K562 (cell line): ENCODE results near the gene ONECUT1. TPM values are rescaled to one million over a fixed set of nuclear protein-coding genes. Genes with fewer than 3 reads are reported as not detected.

Source experiments
- ATAC-seq: fragments of 200-7000 bp; cut with Tn5 transposase; 3 replicates; pipeline ENCODE4 v1.9.1; 2020; ENCODE audit warnings: moderate library complexity
- BruUV-seq: library from RNA; stranded (reverse); fragments of 400-500 nt; replicated peaks from 2 replicates; lab custom pipeline; 2021; lab: Mats Ljungman, UMichigan
- CTCF ChIA-PET: fragments of 300-600 bp; formaldehyde crosslinking; extraction: SDS; loops from one replicate; lab custom pipeline; 2021; ENCODE audit warnings: low intra/inter-chr PET ratio; lab: Yijun Ruan, JAX
- POLR2A ChIA-PET: fragments of 300-600, 350-650 bp; sonication (Branson Sonifier 250); formaldehyde crosslinking; extraction: SDS; loops from one replicate; lab custom pipeline; 2021; ENCODE audit warnings: antibody characterized with exemption, inconsistent platforms; lab: Yijun Ruan, JAX
- DNase-seq, 4 experiments: peaks; one replicate each; pipeline versions ENCODE4 v3.0.0 to v3.0.0-alpha.2; 2011 to 2018; ENCODE audit warnings: low spot score in 3 of 4, mixed read lengths in 3 of 4; ENCODE audit errors: extremely low read depth in 1 of 4
- FAIRE-seq: peaks from 2 replicates; lab custom pipeline; 2011; peaks lifted over from hg19 to GRCh38; lab: Jason Lieb, UNC
- H2AFZ ChIP-seq: 2 replicates; pipeline ENCODE4 v1.6.0; 2011; ENCODE audit warnings: low read depth, low read length, control low read depth, inconsistent platforms
- H3K27ac ChIP-seq: fragments of 200-600 bp; 3 replicates; pipeline ENCODE4 v1.8.0; 2011; ENCODE audit warnings: low read depth, mild to moderate bottlenecking, control low read depth, inconsistent platforms, low read length, moderate library complexity, mixed read lengths; ENCODE audit errors: extremely low read depth
- H3K27me3 ChIP-seq, 2 experiments: fragments of 300-600 bp in 1 of 2; 2 replicates in 1 of 2; 3 replicates in 1 of 2; pipeline versions ENCODE4 v1.6.0 to v1.8.0; 2011; ENCODE audit warnings: inconsistent platforms in 2 of 2, low read length in 2 of 2, mild to moderate bottlenecking in 1 of 2, mixed read lengths in 1 of 2, moderate library complexity in 1 of 2; ENCODE audit not compliant: control insufficient read depth in 2 of 2, insufficient read depth in 2 of 2
- H3K36me3 ChIP-seq: fragments of 300-600 bp; 3 replicates; pipeline ENCODE4 v1.8.0; 2011; ENCODE audit warnings: mild to moderate bottlenecking, low read length, inconsistent platforms; ENCODE audit not compliant: control insufficient read depth, insufficient read depth
- H3K4me1 ChIP-seq, 2 experiments: fragments of 200-600 bp in 1 of 2; replicated peaks in 1 of 2; 2 replicates in 1 of 2; 3 replicates in 1 of 2; pipeline versions ENCODE4 v1.5.1 to v1.8.0; 2011; ENCODE audit warnings: inconsistent platforms in 2 of 2, low read length in 2 of 2, mild to moderate bottlenecking in 1 of 2, mixed read lengths in 1 of 2, moderate library complexity in 1 of 2; ENCODE audit not compliant: control insufficient read depth in 2 of 2, insufficient read depth in 2 of 2
- H3K4me2 ChIP-seq: 2 replicates; pipeline ENCODE4 v1.6.1; 2011; ENCODE audit warnings: low read length, control low read depth, inconsistent platforms, mixed read lengths; ENCODE audit not compliant: insufficient read depth
- H3K4me3 ChIP-seq: fragments of 200-600 bp; sonication (generic), shearing (Covaris generic); 2 replicates; pipeline ENCODE4 v1.5.1; 2016; ENCODE audit warnings: control low read depth, inconsistent platforms
- H3K79me2 ChIP-seq: fragments of 200-600 bp; 3 replicates; pipeline ENCODE4 v1.8.0; 2011; ENCODE audit warnings: low read length, inconsistent platforms; ENCODE audit not compliant: control insufficient read depth, insufficient read depth
- H3K9ac ChIP-seq, 2 experiments: 2 replicates each; pipeline versions ENCODE4 v1.6.0 to v1.6.1; 2011; ENCODE audit warnings: low read depth in 2 of 2, low read length in 2 of 2, control low read depth in 1 of 2, inconsistent platforms in 1 of 2, mild to moderate bottlenecking in 1 of 2, mixed read lengths in 1 of 2; ENCODE audit not compliant: insufficient read depth in 1 of 2
- H3K9me1 ChIP-seq: one replicate; pipeline ENCODE4 v1.6.0; 2011; ENCODE audit warnings: inconsistent platforms, mild to moderate bottlenecking, low read length, moderate library complexity; ENCODE audit not compliant: control insufficient read depth, insufficient read depth
- H3K9me3 ChIP-seq: replicated peaks from 2 replicates; pipeline ENCODE4 v1.5.1; 2011; ENCODE audit warnings: low read depth, low read length, inconsistent platforms; ENCODE audit not compliant: control insufficient read depth, insufficient read depth
- H4K20me1 ChIP-seq: replicated peaks from 2 replicates; pipeline ENCODE4 v1.6.1; 2011; ENCODE audit warnings: low read length, inconsistent platforms, mixed read lengths; ENCODE audit not compliant: control insufficient read depth, insufficient read depth
- CXXC5 ChIP-seq: fragments of 250-450 bp; sonication (Bioruptor Pico); IDR thresholded peaks from 2 replicates; pipeline ENCODE4 v1.8.0; 2022; ENCODE audit warnings: inconsistent platforms, mild to moderate bottlenecking, moderate library complexity
- GABPA ChIP-seq: fragments of 200-800 bp; sonication (Bioruptor generic); conservative IDR thresholded peaks from 2 replicates; pipeline ENCODE4 v1.6.1; 2016; ENCODE audit warnings: low read depth, missing genetic modification characterization, missing compliant biosample characterization
- HES1 ChIP-seq: fragments of 450-650 bp; IDR thresholded peaks from 2 replicates; pipeline ENCODE4 v1.6.1; 2016; ENCODE audit warnings: low read depth, mild to moderate bottlenecking, moderate library complexity
- KDM4B ChIP-seq, 2 experiments: fragments of 450-650 bp in 1 of 2; sonication (generic) in 1 of 2; IDR thresholded peaks; 2 replicates each; pipeline ENCODE4 v1.6.1; 2016 to 2017; ENCODE audit warnings: borderline replicate concordance in 2 of 2, antibody characterized with exemption in 1 of 2, low read depth in 1 of 2, mild to moderate bottlenecking in 1 of 2
- PYGO2 ChIP-seq: fragments of 450-650 bp; IDR thresholded peaks from 2 replicates; pipeline ENCODE4 v1.6.1; 2016; ENCODE audit warnings: mild to moderate bottlenecking, missing genetic modification characterization, moderate library complexity, missing compliant biosample characterization
- RBM34 ChIP-seq: fragments of 200-400 bp; formaldehyde crosslinking; IDR thresholded peaks from 2 replicates; pipeline ENCODE4 v1.6.1; 2018; ENCODE audit warnings: low read length, borderline replicate concordance; ENCODE audit not compliant: insufficient read depth
- TFE3 ChIP-seq: fragments of 450-650 bp; formaldehyde crosslinking; IDR thresholded peaks from 2 replicates; pipeline ENCODE4 v1.4.0; 2020; ENCODE audit warnings: mild to moderate bottlenecking, mixed read lengths
- ZFP30 ChIP-seq: fragments of 250-450 bp; sonication (Bioruptor Pico); IDR thresholded peaks from 2 replicates; pipeline ENCODE4 v1.8.0; 2022; ENCODE audit warnings: moderate library complexity, mild to moderate bottlenecking, inconsistent platforms, borderline replicate concordance
- WGBS: fragments of 100-300 bp; shearing (Covaris generic); methylation state at CpG from one replicate; pipeline ENCODE4 v1.1.6; 2016; ENCODE audit warnings: low coverage, mixed read lengths; ENCODE audit not compliant: insufficient coverage; ENCODE audit errors: missing lambda C conversion rate; 5-methylcytosine and 5-hydroxymethylcytosine counted together
- in situ Hi-C: fragments of 300-500 bp; cut with MboI; formaldehyde crosslinking; loops from 4 replicates; pipeline ENCODE4 v1.15.0; 2018; ENCODE audit warnings: inconsistent platforms, mixed read lengths
- intact Hi-C: fragments of 100-400 bp; cut with micrococcal nuclease; formaldehyde crosslinking; loops from 2 replicates; pipeline ENCODE4 v1.14.2; 2022
- polyA plus RNA-seq, 8 experiments: library from polyadenylated mRNA; depleted of rRNA in 4 of 8; stranded (reverse) in 5 of 8; unstranded in 3 of 8; fragments of >200 nt; fragmentation: Nextera tagmentation in 2 of 8; fragmentation: Illumina TruSeq in 1 of 8; extraction: Ambion mirVana in 2 of 8; extraction: Trizol in 1 of 8; gene quantifications; 2 replicates each; pipeline versions ENCODE4 v1.2.1 to v1.2.3, GENCODE V29; 2011 to 2014; ENCODE audit warnings: inconsistent platforms in 1 of 8, missing spikeins in 1 of 8
- total RNA-seq, 7 experiments: library from RNA; depleted of rRNA in 6 of 7; stranded (reverse); fragments of >200 nt in 6 of 7; fragmentation: Illumina TruSeq in 2 of 7; extraction: Trizol in 2 of 7; gene quantifications; 2 replicates each; pipeline versions ENCODE4 v1.2.1 to v1.2.3, GENCODE V29; 2011 to 2021; ENCODE audit warnings: low replicate concordance in 1 of 7
- TF ChIP-seq, protein P1 (sequence below): fragments of 450-650 bp; IDR thresholded peaks from 2 replicates; pipeline ENCODE4 v1.6.1; 2016; ENCODE audit warnings: low read depth
- TF ChIP-seq, protein P2 (sequence below): sonication (generic); formaldehyde crosslinking; IDR thresholded peaks from 2 replicates; pipeline ENCODE4 v1.8.0; 2022; ENCODE audit warnings: missing genetic modification reagents, mild to moderate bottlenecking, borderline replicate concordance

Gene ONECUT1
- total and polyA plus RNA-seq, 9 of the 15 experiments (the other 6 are each of a cell fraction or from before 2014, with no cell fraction given) = not detected

DNA sequence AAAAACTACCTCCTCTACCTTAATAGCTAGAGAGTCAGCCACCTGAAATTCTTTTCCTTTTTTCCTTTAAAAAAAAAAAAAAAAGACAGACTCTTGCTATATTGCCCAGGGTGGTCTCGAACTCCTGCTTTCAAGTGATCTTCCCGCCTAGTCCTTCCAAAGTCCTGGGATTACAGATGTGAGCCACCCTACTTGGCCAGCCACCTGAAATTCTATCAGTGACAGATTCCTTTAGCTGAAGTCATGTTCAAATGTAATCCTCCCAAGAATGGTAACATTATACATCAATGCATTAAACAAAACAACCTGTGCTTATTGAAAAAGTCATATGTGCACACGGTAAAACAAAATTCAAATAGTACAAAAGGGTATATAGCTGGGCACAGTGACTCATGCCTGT lies 59.1 kb downstream of the ONECUT1 start:
- intact Hi-C loops (loop anchor here (10.0 kb wide), 2 partner anchors 206 to 266 kb away; partner anchors contain the start of gene MYO5A), in situ Hi-C loops (loop anchor here (5.0 kb wide), 1 partner anchor 464 kb away; no protein-coding TSS in a partner anchor)
- H3K4me2 ChIP-seq = no peak overlapping the region
- no peak overlapping the region for H3K27ac ChIP-seq
- DNase-seq (no peak), ATAC-seq (no peak), FAIRE-seq (no peak)
- H3K9me1 ChIP-seq = no peaks in the 10 kb centered on the region
- no peaks in the 10 kb centered on the region for H3K79me2 ChIP-seq
- ChIA-PET POLR2A (interaction anchor here (0.6 kb wide), 1 partner anchor 401 kb away, joined by 5 read pairs; no protein-coding TSS in a partner anchor), CTCF (no interaction called here)
- BruUV-seq = no TSS peak
- no peak for TF ChIP-seq PYGO2 (tag)
- TF ChIP-seq, protein P1, sequence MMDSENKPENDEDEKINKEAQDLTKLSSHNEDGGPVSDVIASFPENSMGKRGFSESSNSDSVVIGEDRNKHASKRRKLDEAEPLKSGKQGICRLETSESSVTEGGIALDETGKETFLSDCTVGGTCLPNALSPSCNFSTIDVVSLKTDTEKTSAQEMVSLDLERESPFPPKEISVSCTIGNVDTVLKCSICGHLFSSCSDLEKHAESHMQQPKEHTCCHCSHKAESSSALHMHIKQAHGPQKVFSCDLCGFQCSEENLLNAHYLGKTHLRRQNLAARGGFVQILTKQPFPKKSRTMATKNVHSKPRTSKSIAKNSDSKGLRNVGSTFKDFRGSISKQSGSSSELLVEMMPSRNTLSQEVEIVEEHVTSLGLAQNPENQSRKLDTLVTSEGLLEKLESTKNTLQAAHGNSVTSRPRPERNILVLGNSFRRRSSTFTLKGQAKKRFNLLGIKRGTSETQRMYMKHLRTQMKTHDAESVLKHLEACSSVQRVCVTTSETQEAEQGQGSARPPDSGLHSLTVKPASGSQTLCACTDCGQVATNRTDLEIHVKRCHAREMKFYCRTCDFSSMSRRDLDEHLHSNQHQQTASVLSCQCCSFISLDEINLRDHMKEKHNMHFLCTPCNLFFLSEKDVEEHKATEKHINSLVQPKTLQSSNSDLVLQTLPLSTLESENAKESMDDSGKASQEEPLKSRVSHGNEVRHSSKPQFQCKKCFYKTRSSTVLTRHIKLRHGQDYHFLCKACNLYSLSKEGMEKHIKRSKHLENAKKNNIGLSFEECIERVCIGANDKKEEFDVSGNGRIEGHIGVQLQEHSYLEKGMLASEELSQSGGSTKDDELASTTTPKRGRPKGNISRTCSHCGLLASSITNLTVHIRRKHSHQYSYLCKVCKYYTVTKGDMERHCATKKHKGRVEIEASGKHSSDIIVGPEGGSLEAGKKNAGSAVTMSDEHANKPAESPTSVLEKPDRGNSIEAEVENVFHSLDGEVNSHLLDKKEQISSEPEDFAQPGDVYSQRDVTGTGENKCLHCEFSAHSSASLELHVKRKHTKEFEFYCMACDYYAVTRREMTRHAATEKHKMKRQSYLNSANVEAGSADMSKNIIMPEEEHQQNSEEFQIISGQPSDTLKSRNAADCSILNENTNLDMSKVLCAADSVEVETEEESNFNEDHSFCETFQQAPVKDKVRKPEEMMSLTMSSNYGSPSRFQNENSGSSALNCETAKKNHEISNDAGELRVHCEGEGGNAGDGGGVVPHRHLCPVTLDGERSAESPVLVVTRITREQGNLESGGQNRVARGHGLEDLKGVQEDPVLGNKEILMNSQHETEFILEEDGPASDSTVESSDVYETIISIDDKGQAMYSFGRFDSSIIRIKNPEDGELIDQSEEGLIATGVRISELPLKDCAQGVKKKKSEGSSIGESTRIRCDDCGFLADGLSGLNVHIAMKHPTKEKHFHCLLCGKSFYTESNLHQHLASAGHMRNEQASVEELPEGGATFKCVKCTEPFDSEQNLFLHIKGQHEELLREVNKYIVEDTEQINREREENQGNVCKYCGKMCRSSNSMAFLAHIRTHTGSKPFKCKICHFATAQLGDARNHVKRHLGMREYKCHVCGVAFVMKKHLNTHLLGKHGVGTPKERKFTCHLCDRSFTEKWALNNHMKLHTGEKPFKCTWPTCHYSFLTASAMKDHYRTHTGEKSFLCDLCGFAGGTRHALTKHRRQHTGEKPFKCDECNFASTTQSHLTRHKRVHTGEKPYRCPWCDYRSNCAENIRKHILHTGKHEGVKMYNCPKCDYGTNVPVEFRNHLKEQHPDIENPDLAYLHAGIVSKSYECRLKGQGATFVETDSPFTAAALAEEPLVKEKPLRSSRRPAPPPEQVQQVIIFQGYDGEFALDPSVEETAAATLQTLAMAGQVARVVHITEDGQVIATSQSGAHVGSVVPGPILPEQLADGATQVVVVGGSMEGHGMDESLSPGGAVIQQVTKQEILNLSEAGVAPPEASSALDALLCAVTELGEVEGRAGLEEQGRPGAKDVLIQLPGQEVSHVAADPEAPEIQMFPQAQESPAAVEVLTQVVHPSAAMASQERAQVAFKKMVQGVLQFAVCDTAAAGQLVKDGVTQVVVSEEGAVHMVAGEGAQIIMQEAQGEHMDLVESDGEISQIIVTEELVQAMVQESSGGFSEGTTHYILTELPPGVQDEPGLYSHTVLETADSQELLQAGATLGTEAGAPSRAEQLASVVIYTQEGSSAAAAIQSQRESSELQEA = no peak
- TF ChIP-seq, protein P2, sequence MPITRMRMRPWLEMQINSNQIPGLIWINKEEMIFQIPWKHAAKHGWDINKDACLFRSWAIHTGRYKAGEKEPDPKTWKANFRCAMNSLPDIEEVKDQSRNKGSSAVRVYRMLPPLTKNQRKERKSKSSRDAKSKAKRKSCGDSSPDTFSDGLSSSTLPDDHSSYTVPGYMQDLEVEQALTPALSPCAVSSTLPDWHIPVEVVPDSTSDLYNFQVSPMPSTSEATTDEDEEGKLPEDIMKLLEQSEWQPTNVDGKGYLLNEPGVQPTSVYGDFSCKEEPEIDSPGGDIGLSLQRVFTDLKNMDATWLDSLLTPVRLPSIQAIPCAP = no peak
- TF ChIP-seq KDM4B (IDR thresholded peaks at IDR 0.05; ENCODE audit: borderline replicate concordance in 2 of 2, low read depth in 1 of 2) = no peak
- TF ChIP-seq CXXC5 (CRISPR knock-in tag) = no peak
- TF ChIP-seq TFE3 = no peak
- no peak for TF ChIP-seq HES1
- no peak for TF ChIP-seq GABPA (tag)
- no peak for TF ChIP-seq RBM34
- TF ChIP-seq ZFP30 (CRISPR knock-in tag) = no peak
- no peak overlapping the region for H3K4me3 ChIP-seq
- 0% methylated on average over 3 of the region's 3 CpGs for WGBS
- H3K36me3 ChIP-seq = no peaks in the 10 kb centered on the region
- no peaks in the 10 kb centered on the region for H3K9me3 ChIP-seq
- no peaks in the 10 kb centered on the region for H4K20me1 ChIP-seq
- no peak overlapping the region for H2AFZ ChIP-seq
- H3K27me3 ChIP-seq = peaks cover 0 to 4% of the 10 kb centered on the region in 2 experiments; a peak in 2 of 5 replicates
- H3K9ac ChIP-seq = no peak overlapping the region
- H3K4me1 ChIP-seq = no peaks in the 10 kb centered on the region
